SK-N-SH treated with all-trans-retinoic acid at 6 μM for 48 hours (cell line): ENCODE data around the gene USE1.

Experiments
- ATAC-seq: fragments of 200-7000 bp; cut with Tn5 transposase; 3 replicates; pipeline ENCODE4 v1.9.1; 2020; ENCODE audit warnings: mild to moderate bottlenecking, moderate library complexity
- ZNF70 ChIP-seq: fragments of 450-650 bp; formaldehyde crosslinking; IDR thresholded peaks from 2 replicates; pipeline ENCODE4 v1.5.0; 2020; ENCODE audit warnings: mild to moderate bottlenecking, moderate library complexity

USE1 gene

GRCh38 chr19:17268754-17269153 is 53.6 kb downstream of the USE1 start:
- ATAC-seq: no peak
- TF ChIP-seq ZNF70: no peak
